ENCODE results near the gene CCL17.
"Not testable (repeated sequence)": the region's sequence is repeated elsewhere in the genome, so short reads cannot be mapped to it uniquely, and the experiment has no call there.

Gene CCL17

GRCh38 chr16:57432989-57433388 lies 28.4 kb downstream of the CCL17 start:
- DNase-seq: no peak

- no peak for DNase-seq
Measured at GRCh38 chr16:57434003-57434402, 29.4 kb downstream of the CCL17 start.

- DNase-seq: no peak
Measured at GRCh38 chr16:57435838-57436237, 31.3 kb downstream of the CCL17 start.

GRCh38 chr16:57439947-57440346 lies 35.4 kb downstream of the CCL17 start:
- not testable (repeated sequence) for DNase-seq

- not testable (repeated sequence) for DNase-seq
Measured at GRCh38 chr16:57440551-57440950, 36.0 kb downstream of the CCL17 start.

- no peak for DNase-seq
Measured at GRCh38 chr16:57444711-57445110, 40.1 kb downstream of the CCL17 start.

GRCh38 chr16:57445510-57445909 lies 40.9 kb downstream of the CCL17 start:
- DNase-seq: no peak

- peak; percentile 17 for DNase-seq
Measured at GRCh38 chr16:57446531-57447185, 42.1 kb downstream of the CCL17 start.

GRCh38 chr16:57447186-57447962 lies 42.8 kb downstream of the CCL17 start, which contains the start of the genes CIAPIN1 and COQ9:
TSS of gene CIAPIN1 (minus strand) at chr16:57447385. CDS start at chr16:57440928, 6,457 bp downstream.
TSS of gene COQ9 (plus strand) at chr16:57447479. CDS start at chr16:57447506, 27 bp downstream.
- peak; percentile 93 for DNase-seq

- no peak for DNase-seq
Measured at GRCh38 chr16:57452021-57452420, 47.5 kb downstream of the CCL17 start.

- peak; percentile 81 for DNase-seq
Measured at GRCh38 chr16:57462209-57462977, 57.8 kb downstream of the CCL17 start, which contains the start of gene POLR2C. TSS of gene POLR2C (plus strand) at chr16:57462679. CDS start at chr16:57462725, 46 bp downstream.

GRCh38 chr16:57462978-57463362 lies 58.4 kb downstream of the CCL17 start:
- no peak for DNase-seq

GRCh38 chr16:57464523-57464922 lies 60.0 kb downstream of the CCL17 start:
- no peak for DNase-seq
